ENCODE measurements around the gene NCK1.

Gene NCK1

GRCh38 chr3:136861890-136862616 is at the start of gene NCK1:
TSS of gene NCK1 (plus strand) at chr3:136862208. CDS start at chr3:136928002, 65,794 bp downstream.
- DNase-seq: peak; percentile 97 to 98
- TF ChIP-seq POLR2A (IDR thresholded peaks at IDR 0.05; ENCODE audit: low read length) (peak; percentile 91), GATA1 (IDR thresholded peaks at IDR 0.05; ENCODE audit: low read depth, low read length) (no peak)

DNA sequence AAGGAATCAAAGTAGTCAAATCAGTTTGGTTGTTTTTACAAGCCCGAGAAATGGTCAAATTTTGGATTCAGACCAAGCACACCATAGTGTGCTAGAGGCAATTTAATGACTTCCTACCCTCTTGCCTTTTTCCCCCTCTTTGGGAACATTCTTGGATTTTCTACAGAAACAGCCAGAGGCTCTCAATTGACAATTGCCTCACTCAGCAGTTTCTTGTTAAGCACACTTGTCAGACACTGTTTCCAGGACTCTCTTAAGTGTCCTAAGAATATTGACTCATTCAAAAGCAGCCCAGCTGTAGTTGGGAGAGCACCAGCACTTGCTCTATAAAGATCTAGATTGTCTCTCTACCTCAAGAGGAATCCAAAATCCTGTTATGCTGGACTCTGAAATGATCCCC is 44.6 kb upstream of the NCK1 start:
- DNase-seq: no peak
- no peak for TF ChIP-seq POLR2A (IDR thresholded peaks at IDR 0.05; ENCODE audit: low read length)
- no peak for TF ChIP-seq GATA1 (IDR thresholded peaks at IDR 0.05; ENCODE audit: low read depth, low read length)

GRCh38 chr3:136818191-136818768 is 43.7 kb upstream of the NCK1 start:
- DNase-seq: no peak

GRCh38 chr3:136818769-136819391 is 43.1 kb upstream of the NCK1 start, which contains the start of gene SLC35G2:
TSS of gene SLC35G2 (plus strand) at chr3:136819126. CDS start at chr3:136854461, 35,335 bp downstream.
- no peak for DNase-seq
- no peak for TF ChIP-seq POLR2A (IDR thresholded peaks at IDR 0.05; ENCODE audit: low read length)
- no peak for TF ChIP-seq GATA1 (IDR thresholded peaks at IDR 0.05; ENCODE audit: low read depth, low read length)

More at GRCh38 chr3:136818191-136818768, 43.7 kb upstream of the NCK1 start:
- TF ChIP-seq GATA1 (IDR thresholded peaks at IDR 0.05; ENCODE audit: low read depth, low read length): no peak
- TF ChIP-seq POLR2A (IDR thresholded peaks at IDR 0.05; ENCODE audit: low read length): no peak

- peak in 1 of 2 experiments; percentile 20 for DNase-seq
- TF ChIP-seq POLR2A (IDR thresholded peaks at IDR 0.05; ENCODE audit: low read length) (no peak), GATA1 (IDR thresholded peaks at IDR 0.05; ENCODE audit: low read depth, low read length) (no peak)
These were observed 42.6 kb upstream of the NCK1 start for GRCh38 chr3:136819392-136819730.

DNA sequence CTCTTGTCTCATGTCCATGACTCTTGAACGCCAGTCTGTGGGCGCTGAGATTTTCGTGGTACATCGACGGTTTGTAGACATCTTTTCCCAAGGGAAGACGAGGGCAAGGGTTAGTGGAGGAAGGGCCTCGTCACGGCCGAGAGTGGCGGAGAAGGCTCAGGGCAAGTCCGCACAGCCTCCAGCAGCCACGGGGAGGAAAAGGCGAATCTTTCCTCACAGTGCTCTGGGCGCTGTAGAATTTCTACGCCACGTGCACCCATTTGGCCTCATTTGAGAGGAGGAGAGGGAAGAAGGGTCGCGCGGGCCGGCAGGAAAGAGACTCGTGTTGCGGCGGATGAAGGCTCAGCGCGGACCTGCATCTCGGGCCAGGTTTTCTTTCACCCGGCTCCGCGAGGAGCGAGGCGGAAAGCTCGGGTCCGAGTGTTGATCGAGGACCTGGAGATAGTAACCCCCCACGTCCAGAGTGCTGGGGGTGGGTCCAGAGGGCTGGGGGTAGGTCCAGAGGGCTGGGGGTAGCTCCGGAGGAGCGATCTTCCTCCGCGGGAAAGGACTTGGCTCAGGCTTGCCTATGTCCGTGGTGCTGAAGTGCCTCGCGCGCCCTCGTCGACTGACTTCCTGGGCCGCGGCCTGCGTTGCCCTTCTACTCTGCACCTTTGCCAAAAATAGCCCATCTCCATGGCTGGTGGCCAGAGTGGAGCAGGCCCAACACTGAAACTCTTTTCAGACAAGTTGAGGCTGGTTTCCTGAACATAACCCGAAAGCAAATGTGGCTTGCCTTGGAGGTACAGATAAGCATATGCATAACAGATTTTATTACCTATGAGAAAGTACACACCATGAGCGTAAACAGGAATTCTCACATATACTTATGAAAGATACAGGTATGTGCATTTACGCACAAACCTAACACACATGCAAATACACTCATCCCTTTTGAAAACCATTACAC is 42.0 kb upstream of the NCK1 start:
- TF ChIP-seq POLR2A (IDR thresholded peaks at IDR 0.05; ENCODE audit: low read length) (no peak), GATA1 (IDR thresholded peaks at IDR 0.05; ENCODE audit: low read depth, low read length) (no peak)
- DNase-seq: peak; percentile 30 to 45

GRCh38 chr3:136831461-136831860 is 30.5 kb upstream of the NCK1 start:
- no peak for DNase-seq
- TF ChIP-seq POLR2A (IDR thresholded peaks at IDR 0.05; ENCODE audit: low read length) (no peak), GATA1 (IDR thresholded peaks at IDR 0.05; ENCODE audit: low read depth, low read length) (no peak)

DNA sequence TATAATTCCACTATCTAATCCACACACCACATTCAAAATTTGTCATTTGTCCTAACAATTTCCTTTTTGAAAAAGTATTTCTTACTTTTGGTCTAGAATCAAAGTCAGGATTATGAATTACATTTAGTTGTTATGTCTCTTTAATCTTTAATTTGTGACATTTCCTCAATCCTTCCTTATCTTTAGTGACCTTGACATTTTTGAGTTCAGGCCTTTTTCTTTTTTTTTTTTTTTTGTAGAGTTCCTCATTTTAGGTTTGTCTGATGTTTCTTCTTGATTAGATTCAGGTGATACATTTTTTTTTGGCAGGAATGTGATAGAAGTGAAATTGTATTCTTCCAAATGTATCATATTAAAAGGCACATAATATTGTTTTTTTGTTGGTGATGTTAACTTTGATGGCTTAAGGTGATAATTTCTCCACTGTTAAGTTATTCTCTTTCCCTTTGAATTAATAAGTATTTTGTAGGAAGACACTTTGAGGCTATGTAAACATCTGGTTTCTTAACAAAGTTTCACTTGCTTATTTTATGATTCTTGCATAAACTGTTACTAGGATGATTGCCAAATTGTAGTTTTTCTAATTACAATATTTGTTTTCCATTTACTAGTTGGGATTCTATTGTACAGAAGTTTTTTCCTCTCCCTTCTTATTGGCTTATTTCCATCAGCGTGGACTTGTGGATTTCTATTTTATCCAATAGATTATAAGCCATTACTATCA is 26.8 kb upstream of the NCK1 start:
- no peak for TF ChIP-seq POLR2A (IDR thresholded peaks at IDR 0.05; ENCODE audit: low read length)
- DNase-seq: no peak

DNA sequence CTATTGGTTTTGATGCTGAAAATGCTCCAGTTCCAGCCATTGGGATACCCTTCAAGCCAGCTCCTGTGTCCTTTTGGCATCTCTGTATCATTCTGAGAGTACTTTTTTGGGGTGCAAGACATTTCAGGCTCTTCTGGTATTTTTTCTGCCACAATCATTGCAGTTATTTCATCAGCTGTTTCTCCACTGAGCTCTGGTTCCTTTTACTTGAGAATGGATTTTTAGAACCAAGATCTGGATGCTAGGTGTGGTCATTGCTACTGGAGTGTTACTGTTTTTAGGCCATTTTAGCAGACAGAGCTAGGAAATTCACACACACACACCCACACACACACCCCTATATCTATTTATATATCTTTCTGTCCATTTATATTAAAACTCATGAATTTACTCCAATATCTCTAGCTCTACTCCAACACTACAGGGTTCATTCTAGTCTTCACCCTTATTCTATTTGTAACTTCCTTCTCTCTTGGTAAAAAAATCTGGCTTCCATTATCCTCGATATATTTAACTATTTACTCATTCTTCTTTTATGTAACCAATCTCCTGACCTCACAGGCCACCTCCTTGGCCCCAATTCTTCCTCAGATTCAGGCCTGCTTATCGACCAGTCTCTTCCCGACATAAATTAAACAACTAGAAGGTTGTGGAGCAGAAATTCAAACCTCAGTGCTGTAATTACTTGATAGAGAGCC is 26.0 kb upstream of the NCK1 start:
- no peak for DNase-seq
- no peak for TF ChIP-seq GATA1 (IDR thresholded peaks at IDR 0.05; ENCODE audit: low read depth, low read length)

DNA sequence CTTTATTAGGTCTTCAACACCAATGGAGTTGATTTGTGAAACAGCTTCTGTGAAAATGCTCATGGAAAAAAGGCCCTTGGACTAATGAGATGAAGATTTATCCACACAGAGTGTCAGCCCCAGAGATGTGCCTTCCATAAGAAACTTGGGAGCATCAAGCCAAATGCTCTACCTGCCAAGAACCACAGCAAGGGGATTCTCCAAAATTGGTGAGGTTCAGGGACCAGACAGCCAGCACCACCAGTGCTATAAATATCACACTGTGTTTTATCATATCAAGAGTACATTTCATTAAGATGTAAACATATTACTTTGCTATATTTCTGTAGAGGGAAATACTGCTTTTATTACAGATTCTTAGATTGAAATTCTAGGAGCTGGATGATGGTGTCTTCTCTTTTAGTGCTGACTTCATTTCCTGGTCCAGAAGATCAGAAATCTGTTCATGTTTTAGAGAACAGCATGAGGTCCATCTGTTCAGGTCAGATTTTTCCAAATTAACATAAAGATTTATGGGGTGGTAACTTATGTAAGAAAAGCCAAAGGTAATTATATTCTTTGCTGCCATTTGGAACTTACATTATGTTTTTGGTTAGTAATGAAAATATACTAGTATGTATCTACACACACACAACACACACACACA is 25.4 kb upstream of the NCK1 start:
- no peak for TF ChIP-seq GATA1 (IDR thresholded peaks at IDR 0.05; ENCODE audit: low read depth, low read length)
- no peak for TF ChIP-seq POLR2A (IDR thresholded peaks at IDR 0.05; ENCODE audit: low read length)
- DNase-seq: no peak

- DNase-seq: peak; percentile 30 to 49
- TF ChIP-seq GATA1 (IDR thresholded peaks at IDR 0.05; ENCODE audit: low read depth, low read length): no peak
- no peak for TF ChIP-seq POLR2A (IDR thresholded peaks at IDR 0.05; ENCODE audit: low read length)
These were observed 23.1 kb upstream of the NCK1 start for GRCh38 chr3:136838641-136839555.

All from erythroblast (primary cell).